ENCODE data around the gene MAPKAP1.

MAPKAP1 gene

DNA sequence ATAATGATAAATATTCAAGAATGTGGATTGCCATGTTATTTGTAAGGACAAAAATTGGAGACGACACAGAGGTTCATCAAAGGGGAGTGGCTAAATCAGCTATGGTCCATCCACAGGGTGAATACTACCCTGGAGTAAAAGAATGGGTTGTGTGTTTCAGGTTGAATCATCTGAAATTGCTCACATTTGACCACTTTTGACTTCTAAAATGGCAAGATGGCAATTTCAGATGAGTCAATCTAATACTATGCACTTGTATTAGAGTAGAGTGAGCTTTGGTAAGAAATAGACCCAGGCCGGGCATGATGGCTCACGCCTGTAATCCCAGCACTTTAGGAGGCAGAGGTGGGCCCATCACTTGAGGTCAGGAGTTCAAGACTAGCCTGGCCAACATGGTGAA lies 313.6 kb downstream of the MAPKAP1 start:
- no peak for TF ChIP-seq CTCF (IDR thresholded peaks at IDR 0.05; ENCODE audit: borderline replicate concordance, control extremely low read depth, extremely low read depth, insufficient read depth, missing control alignments)
- DNase-seq (ENCODE audit: low spot score) = no peak
- in situ Hi-C loops (cut with MboI; ENCODE audit: low sequenced_read_pairs, unreplicated experiment) = no loop called here

- no peak for DNase-seq (ENCODE audit: low spot score)
- TF ChIP-seq CTCF (IDR thresholded peaks at IDR 0.05; ENCODE audit: borderline replicate concordance, control extremely low read depth, extremely low read depth, insufficient read depth, missing control alignments) = no peak
- in situ Hi-C loops (cut with MboI; ENCODE audit: low sequenced_read_pairs, unreplicated experiment) = no loop called here
These were observed 315.3 kb downstream of the MAPKAP1 start for GRCh38 chr9:125391704-125392103.

GRCh38 chr9:125388978-125389377 lies 318.0 kb downstream of the MAPKAP1 start:
- TF ChIP-seq CTCF (IDR thresholded peaks at IDR 0.05; ENCODE audit: borderline replicate concordance, control extremely low read depth, extremely low read depth, insufficient read depth, missing control alignments) = no peak
- in situ Hi-C loops (cut with MboI; ENCODE audit: low sequenced_read_pairs, unreplicated experiment) = no loop called here
- no peak for DNase-seq (ENCODE audit: low spot score)

DNA sequence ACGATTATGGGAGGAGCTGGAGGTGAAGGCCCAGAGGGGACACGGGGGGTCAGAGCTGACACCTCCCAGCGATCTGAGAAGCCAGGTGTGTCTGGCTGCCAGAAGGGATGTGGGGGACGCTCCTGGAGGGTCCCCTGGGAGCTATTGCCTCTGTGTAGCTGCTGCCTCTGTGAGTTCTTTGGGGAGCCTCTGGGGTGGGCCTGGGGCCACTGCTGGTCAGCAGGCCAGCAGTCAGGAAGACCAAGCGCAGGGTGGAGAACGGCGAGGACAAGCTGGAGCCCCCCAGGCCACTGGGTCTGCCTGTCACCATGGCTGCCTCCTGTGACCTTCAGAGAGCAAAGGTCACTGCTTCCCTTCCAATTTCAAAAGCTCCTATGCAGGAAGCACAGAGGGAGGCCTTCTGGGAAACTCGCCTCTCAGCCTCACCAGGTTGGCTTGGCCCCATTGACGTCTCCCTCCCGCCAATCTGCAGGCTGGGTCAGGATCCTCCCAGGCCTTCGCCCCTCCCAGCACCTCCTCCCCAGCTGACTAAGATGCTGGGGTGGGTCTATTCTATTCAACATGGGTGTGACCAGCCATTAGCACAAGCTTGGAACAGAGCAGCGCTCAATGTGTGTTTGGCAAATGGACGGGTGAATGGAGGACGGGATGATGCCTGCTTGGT lies 319.0 kb downstream of the MAPKAP1 start:
- in situ Hi-C loops (cut with MboI; ENCODE audit: low sequenced_read_pairs, unreplicated experiment) = no loop called here

More for the DNA sequence above, 319.0 kb downstream of the MAPKAP1 start:
- peak; percentile 5 for DNase-seq (ENCODE audit: low spot score)
- no peak for TF ChIP-seq CTCF (IDR thresholded peaks at IDR 0.05; ENCODE audit: borderline replicate concordance, control extremely low read depth, extremely low read depth, insufficient read depth, missing control alignments)
